ENCODE results near the gene TRMT1. TPM values are rescaled to one million over a fixed set of nuclear protein-coding genes. Genes with fewer than 3 reads are reported as not detected.

TRMT1 gene
- total and polyA plus RNA-seq, 9 donors: 20.0 to 31.5 (median 26.1) TPM

DNA sequence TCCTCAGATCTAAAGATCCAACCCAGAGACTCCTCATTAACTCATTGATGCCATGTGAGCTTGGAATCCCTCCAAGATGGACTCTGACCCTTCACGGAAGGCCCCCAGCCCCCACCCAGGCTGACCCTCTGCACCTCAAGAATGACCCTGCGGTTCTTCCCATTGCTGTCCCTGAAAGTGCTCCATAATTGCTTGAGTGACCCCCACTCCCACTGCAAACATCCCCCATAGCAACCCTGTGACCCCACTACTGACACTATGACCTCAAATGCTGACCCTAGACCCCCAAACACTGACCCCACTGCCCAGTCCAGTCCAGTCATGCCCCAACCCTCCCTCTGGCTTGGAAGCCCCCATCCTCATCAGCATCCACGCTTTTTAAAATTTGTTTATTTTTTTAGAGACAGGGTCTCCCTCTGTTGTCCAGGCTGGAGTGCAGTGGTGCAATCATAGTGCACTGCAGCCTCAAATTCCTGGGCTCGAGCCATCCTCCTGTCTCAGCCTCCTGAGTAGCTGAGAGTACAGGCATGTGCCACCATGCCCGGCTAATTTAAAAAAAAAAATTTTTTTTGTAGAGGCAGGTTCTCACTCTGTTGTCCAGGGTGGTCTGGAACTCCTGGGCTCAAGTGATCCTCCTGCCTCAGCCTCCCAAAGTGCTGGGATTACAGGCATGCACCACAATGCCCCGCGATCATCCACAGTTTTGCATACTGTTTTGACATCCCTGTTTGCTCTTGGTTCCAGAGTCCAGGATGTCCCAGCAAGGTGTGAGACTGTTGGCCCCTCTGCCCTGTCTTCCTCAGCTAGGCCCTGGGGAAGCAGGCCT is 14.7 kb downstream of the TRMT1 start:
- Histone ChIP-seq H3K27ac (ENCODE audit: low read length) (peak overlapping the region; percentile 59), H3K4me1 (ENCODE audit: control insufficient read depth, insufficient read depth, low read length) (peaks cover 48% of the 10 kb centered on the region), H3K27me3 (ENCODE audit: control insufficient read depth, insufficient read depth, low read length) (peaks cover 34% of the 10 kb centered on the region), H3K36me3 (ENCODE audit: control insufficient read depth, insufficient read depth, low read length) (peaks cover 11% of the 10 kb centered on the region), H3K9me3 (replicated peaks; ENCODE audit: control insufficient read depth, low read depth, low read length) (no peaks in the 10 kb centered on the region), H3K4me3 (ENCODE audit: low read length) (peak overlapping the region; percentile 30)
- WGBS (ENCODE audit: insufficient coverage): 57% methylated on average over 5 of the region's 7 CpGs
- DNase-seq: no peak

- H3K4me3 ChIP-seq (ENCODE audit: low read length): peak overlapping the region; percentile 30
- H3K4me1 ChIP-seq (ENCODE audit: control insufficient read depth, insufficient read depth, low read length): peaks cover 52% of the 10 kb centered on the region
- H3K27me3 ChIP-seq (ENCODE audit: control insufficient read depth, insufficient read depth, low read length): peaks cover 38% of the 10 kb centered on the region
- no peak for DNase-seq
- 67% methylated on average over 10 of the region's 18 CpGs for WGBS (ENCODE audit: insufficient coverage)
- peaks cover 13% of the 10 kb centered on the region for H3K36me3 ChIP-seq (ENCODE audit: control insufficient read depth, insufficient read depth, low read length)
- no peaks in the 10 kb centered on the region for H3K9me3 ChIP-seq (replicated peaks; ENCODE audit: control insufficient read depth, low read depth, low read length)
- H3K27ac ChIP-seq (ENCODE audit: low read length): no peak overlapping the region
These were observed 15.5 kb downstream of the TRMT1 start for GRCh38 chr19:13100841-13101589.

DNA sequence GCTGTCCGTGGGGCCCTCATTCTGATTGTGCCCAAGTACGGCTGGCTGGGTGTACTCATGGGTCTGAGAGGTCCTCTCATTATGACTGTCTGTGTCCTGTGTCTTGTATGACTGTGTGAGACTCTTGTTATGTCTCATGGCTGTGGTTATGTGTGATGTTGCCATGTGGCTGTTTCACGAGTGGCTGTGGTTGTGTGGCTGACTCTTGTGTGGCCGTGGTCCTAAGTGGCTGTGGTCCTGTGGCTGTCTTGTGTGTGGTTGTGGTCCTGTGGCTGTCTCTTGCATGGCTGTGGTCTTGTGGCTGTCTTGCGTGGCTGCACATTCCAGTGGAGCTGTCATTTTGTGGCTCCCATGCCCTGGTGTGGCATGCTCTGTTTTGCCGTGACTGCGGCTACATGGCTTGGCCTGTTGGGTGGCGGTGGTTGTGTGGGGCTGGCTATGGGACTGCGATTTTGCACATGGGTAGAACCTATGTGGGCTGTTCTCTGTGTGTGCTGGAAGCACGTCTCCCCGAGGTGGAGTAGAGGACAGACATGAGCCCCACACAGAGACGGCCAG is 16.4 kb downstream of the TRMT1 start:
- 76% methylated on average over 8 of the region's 12 CpGs for WGBS (ENCODE audit: insufficient coverage)
- no peak for DNase-seq
- H3K36me3 ChIP-seq (ENCODE audit: control insufficient read depth, insufficient read depth, low read length): peaks cover 21% of the 10 kb centered on the region
- H3K9me3 ChIP-seq (replicated peaks; ENCODE audit: control insufficient read depth, low read depth, low read length): no peaks in the 10 kb centered on the region
- peaks cover 58% of the 10 kb centered on the region for H3K4me1 ChIP-seq (ENCODE audit: control insufficient read depth, insufficient read depth, low read length)
- H3K27ac ChIP-seq (ENCODE audit: low read length): peak overlapping the region; percentile 7
- no peak overlapping the region for H3K4me3 ChIP-seq (ENCODE audit: low read length)
- H3K27me3 ChIP-seq (ENCODE audit: control insufficient read depth, insufficient read depth, low read length): peaks cover 42% of the 10 kb centered on the region

DNA sequence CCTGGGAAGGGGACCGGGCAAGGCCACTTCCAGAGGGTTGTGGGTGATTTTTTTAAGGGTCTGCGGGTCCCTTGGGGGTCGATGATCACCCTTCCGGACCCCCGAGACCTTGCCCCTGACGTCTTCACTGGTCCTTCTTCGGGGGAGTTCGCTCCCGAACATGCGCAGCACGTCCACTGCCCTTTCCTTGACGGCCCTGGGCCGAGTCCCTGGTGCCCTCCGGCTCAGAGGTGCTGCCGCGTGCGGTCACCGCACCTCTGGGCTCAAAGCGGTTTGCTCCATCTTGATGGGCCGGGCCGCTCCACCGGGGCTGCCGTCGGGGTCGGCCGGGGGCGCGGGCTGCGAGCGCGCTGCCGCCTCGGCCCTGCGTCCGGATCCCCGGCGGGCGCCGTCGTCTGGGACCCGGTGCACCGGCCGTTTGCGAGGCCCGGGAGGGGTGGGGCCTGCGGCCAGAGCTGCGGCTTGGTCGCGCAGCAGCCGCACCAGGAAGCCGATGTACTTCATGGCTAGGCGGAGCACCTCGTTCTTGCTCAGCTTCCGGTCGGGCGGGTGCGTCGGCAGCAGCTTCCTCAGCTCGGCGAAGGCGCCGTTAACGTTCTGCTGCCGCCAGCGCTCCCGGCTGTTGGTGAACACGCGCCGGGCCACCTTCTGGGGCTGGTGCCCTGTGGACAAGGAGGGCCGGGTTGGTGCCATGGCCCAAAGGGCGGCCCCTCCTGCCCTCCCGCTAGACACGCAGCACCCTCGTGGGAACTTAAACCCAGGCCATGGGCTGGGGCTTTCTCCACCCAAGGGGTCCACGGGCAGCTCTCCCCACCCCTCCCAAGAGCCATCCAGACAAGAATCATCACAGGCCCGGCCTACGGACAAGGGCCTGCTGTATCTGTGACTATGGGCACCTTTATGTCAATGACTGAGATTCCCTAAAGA is 17.2 kb downstream of the TRMT1 start:
- H3K27ac ChIP-seq (ENCODE audit: low read length): peak overlapping the region; percentile 25
- peaks cover 19% of the 10 kb centered on the region for H3K36me3 ChIP-seq (ENCODE audit: control insufficient read depth, insufficient read depth, low read length)
- H3K4me3 ChIP-seq (ENCODE audit: low read length): peak overlapping the region; percentile 5
- WGBS (ENCODE audit: insufficient coverage): 12% methylated on average over 74 of the region's 77 CpGs
- peaks cover 57% of the 10 kb centered on the region for H3K4me1 ChIP-seq (ENCODE audit: control insufficient read depth, insufficient read depth, low read length)
- H3K27me3 ChIP-seq (ENCODE audit: control insufficient read depth, insufficient read depth, low read length): peaks cover 42% of the 10 kb centered on the region
- no peaks in the 10 kb centered on the region for H3K9me3 ChIP-seq (replicated peaks; ENCODE audit: control insufficient read depth, low read depth, low read length)
- DNase-seq: peak; percentile 80

DNA sequence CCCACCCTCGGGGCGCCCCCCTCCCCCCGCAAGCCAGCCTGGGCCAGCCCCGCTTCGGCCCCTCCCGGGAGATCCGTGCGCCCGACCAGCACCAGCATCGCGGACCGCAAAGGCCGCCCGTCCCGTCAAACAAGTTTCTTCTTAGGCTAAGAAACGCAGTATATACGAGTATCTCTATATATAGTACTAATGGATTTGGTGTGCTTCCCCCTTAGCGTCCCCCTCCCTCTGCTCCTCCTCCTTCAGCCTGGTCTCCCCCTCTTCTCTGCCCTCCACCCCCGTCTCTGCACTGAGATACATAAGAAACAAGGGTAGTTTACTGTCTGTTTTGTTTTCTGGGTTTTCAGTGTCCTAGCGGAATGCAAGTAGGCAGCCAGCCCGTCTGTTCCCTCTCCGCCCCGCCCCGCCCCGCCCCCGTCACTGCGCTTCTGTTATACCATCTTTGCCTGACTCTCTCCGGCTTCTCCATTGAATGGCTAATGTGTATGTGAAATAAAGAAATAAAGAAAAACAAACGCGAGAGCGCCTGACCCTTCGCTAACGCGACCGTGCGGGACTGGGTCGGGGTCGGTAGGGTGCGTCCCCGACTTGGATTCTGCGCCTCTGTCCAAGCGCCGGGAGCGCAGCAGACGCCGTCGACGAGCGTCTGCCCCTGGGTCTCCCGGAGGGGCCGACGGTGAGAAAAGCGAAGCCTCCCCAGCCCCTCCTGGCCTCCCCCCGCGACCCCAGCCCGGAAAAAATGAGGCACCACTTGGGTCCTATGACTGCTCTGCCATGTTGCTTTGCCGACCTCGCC is 18.1 kb downstream of the TRMT1 start:
- Histone ChIP-seq H3K4me3 (ENCODE audit: low read length) (peak overlapping the region; percentile 12), H3K9me3 (replicated peaks; ENCODE audit: control insufficient read depth, low read depth, low read length) (no peaks in the 10 kb centered on the region), H3K27ac (ENCODE audit: low read length) (peak overlapping the region; percentile 35), H3K36me3 (ENCODE audit: control insufficient read depth, insufficient read depth, low read length) (peaks cover 23% of the 10 kb centered on the region), H3K27me3 (ENCODE audit: control insufficient read depth, insufficient read depth, low read length) (peaks cover 42% of the 10 kb centered on the region), H3K4me1 (ENCODE audit: control insufficient read depth, insufficient read depth, low read length) (peaks cover 60% of the 10 kb centered on the region)
- WGBS (ENCODE audit: insufficient coverage): 12% methylated on average over 22 of the region's 58 CpGs
- peak; percentile 82 for DNase-seq

GRCh38 chr19:13097463-13098258 is 18.9 kb downstream of the TRMT1 start:
- no peaks in the 10 kb centered on the region for H3K9me3 ChIP-seq (replicated peaks; ENCODE audit: control insufficient read depth, low read depth, low read length)

DNA sequence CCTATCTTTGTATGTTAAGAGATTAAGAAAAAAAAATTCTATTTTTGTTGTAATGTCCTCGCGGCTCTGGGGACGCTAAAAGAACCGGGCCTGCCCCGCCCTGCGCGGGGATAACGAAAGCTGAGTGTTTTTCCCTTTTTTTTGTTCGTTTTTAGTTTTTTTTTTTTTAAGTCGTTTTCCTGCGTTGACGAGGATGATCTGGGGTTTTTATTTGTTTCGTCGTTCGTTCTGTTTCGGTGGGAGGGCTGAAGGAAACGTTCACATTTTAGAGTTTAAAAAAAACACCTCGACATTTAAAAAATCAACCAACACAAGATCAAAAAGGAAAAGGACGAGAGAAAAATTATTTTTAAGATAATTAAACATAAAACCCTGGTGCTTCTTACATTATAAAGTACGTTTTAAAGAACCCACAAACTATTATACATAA is 19.5 kb downstream of the TRMT1 start:
- Histone ChIP-seq H3K27ac (ENCODE audit: low read length) (peak overlapping the region; percentile 7), H3K4me1 (ENCODE audit: control insufficient read depth, insufficient read depth, low read length) (peaks cover 62% of the 10 kb centered on the region), H3K27me3 (ENCODE audit: control insufficient read depth, insufficient read depth, low read length) (peaks cover 34% of the 10 kb centered on the region), H3K4me3 (ENCODE audit: low read length) (no peak overlapping the region), H3K9me3 (replicated peaks; ENCODE audit: control insufficient read depth, low read depth, low read length) (no peaks in the 10 kb centered on the region), H3K36me3 (ENCODE audit: control insufficient read depth, insufficient read depth, low read length) (peaks cover 27% of the 10 kb centered on the region)
- no peak for DNase-seq
- 49% methylated on average over 8 of the region's 20 CpGs for WGBS (ENCODE audit: insufficient coverage)

More at GRCh38 chr19:13097463-13098258, 18.9 kb downstream of the TRMT1 start:
- DNase-seq: no peak
- 24% methylated on average over 52 of the region's 69 CpGs for WGBS (ENCODE audit: insufficient coverage)
- peaks cover 40% of the 10 kb centered on the region for H3K27me3 ChIP-seq (ENCODE audit: control insufficient read depth, insufficient read depth, low read length)
- H3K27ac ChIP-seq (ENCODE audit: low read length): peak overlapping the region; percentile 7
- H3K4me1 ChIP-seq (ENCODE audit: control insufficient read depth, insufficient read depth, low read length): peaks cover 61% of the 10 kb centered on the region
- H3K36me3 ChIP-seq (ENCODE audit: control insufficient read depth, insufficient read depth, low read length): peaks cover 23% of the 10 kb centered on the region
- H3K4me3 ChIP-seq (ENCODE audit: low read length): no peak overlapping the region

DNA sequence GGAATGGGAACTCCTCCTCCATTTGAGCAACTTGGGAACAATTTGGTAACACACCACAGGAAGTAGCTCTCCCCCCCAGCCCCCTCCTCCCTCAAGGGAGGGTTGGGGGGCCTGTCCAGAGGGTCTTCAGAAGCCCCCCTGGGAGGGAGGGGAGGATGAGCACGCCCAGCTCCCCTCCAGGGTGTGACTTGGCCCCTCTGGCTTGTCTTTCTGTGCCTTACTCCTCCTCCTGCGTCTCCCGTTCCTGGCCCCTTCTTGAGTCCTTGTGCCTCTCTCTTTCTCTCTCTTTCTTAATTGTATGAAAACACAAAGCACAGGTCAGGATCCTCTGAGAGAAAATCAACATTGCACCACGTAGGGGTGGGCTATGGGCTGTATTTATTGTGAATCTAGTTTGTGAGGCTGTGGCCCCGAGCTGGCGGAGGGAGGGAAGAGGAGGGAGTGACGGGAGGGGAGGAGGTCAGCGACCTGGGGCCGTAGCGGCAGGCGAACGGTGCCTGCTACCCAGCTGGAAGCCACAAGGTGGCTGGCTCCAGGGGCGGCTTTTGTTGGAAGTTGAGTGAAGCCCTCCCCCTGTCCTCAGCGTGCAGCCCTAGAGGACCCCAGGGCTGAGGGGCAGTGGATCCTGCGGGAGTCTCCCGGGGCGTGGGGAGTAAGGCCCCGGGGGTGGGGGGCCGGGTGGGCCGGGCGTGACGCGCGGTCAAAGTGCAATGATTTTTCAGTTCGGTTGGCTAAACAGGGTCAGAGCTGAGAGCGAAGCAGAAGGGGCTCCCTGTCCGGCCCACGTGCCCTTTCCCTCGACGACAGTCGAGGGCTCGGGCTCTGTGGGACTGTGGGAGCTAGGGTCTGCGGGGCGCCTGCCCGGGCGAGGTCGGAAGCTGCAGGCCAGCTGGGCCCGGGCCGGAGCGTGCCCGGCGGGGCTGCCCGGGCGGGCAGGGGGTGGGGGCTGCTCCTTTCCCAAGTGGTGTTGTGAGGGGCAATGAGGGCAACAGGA is 20.3 kb downstream of the TRMT1 start:
- Histone ChIP-seq H3K27ac (ENCODE audit: low read length) (peak overlapping the region; percentile 1), H3K27me3 (ENCODE audit: control insufficient read depth, insufficient read depth, low read length) (peaks cover 34% of the 10 kb centered on the region), H3K9me3 (replicated peaks; ENCODE audit: control insufficient read depth, low read depth, low read length) (no peaks in the 10 kb centered on the region), H3K36me3 (ENCODE audit: control insufficient read depth, insufficient read depth, low read length) (peaks cover 27% of the 10 kb centered on the region), H3K4me3 (ENCODE audit: low read length) (no peak overlapping the region), H3K4me1 (ENCODE audit: control insufficient read depth, insufficient read depth, low read length) (peaks cover 70% of the 10 kb centered on the region)
- WGBS (ENCODE audit: insufficient coverage): 59% methylated on average over 32 of the region's 44 CpGs
- DNase-seq: no peak
